ENCODE measurements around the gene AMN1.

AMN1 gene

DNA sequence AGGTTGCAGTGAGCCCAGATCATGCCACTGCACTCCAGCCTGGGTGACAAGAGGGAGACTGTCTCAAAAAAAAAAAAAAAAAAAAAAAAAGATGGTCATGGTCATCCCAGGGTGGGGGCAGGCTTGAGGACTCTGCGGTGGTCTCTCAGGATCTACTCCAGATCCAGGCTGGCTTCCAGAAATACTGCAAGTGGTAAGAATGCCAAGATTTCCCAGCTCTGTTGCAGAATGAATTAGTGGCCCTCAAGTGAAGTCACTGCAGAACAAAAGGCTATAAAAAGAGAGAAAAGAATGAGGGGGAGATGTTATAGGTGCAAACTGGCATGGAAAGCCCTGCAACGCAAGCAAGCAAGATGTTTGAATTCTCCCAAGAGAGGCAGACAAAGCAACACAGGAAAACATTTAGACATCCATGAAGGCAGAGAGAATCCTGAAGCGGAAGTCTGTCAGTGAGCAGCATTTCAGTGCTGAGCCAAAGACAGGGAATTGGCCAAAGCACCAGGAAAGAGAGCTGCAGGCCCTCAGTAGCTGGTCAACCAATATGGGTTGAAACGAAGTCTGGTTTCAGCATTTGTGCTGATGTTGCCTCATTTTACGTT, 101.3 kb downstream of the AMN1 start:
- no peak for FAIRE-seq

DNA sequence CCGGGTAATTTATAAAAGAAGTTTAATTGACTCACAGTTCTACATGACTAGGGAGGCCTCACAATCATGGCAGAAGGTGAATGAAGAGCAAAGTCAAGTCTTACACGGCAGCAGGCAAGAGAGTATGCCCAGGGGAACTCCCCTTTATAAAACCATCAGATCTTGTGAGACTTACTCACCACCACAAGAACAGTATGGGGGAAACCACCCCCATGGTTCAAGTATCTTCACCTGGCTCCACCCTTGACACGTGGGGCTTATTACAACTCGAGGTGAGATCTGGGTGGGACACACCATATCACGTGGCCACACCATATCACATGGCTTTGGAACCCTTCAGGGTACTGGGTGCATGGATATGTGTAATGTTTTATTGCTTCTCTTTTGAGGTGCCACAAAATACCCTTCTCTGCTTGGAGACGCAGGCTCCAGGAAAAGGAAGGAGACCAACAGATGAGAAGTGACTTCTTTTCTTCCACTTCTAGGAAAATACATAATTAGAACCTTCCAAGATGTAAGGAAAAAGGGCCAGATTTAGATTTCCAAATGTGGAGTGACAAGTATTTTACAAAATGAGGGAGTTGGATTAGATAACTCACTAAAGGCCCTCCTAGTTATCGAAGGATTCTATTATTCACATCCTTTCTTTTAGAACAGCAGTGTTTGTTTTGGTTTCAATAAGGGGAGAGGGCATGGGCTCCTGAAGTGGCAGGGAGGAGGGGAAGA, 102.4 kb downstream of the AMN1 start:
- FAIRE-seq = no peak

- no peak for FAIRE-seq
Measured at GRCh38 chr12:31622038-31622437, 106.8 kb downstream of the AMN1 start.

Measured in A204.1 (cell line).